Left ventricle myocardium inferior (tissue), 1 donor: ENCODE measurements around the gene TMEM267. TPM values are rescaled to one million over a fixed set of nuclear protein-coding genes. Genes with fewer than 3 reads are reported as not detected.

ENCODE experiments used
- DNase-seq: peaks from one replicate; pipeline ENCODE4 v3.0.0-alpha.2; 2020
- H3K27ac ChIP-seq: fragments of 200-600 bp; replicated peaks from 2 replicates; pipeline ENCODE4 v1.8.0; 2021
- H3K27me3 ChIP-seq: fragments of 200-600 bp; 2 replicates; pipeline ENCODE4 v1.8.0; 2021; ENCODE audit warnings: low read depth
- H3K36me3 ChIP-seq: fragments of 200-600 bp; 2 replicates; pipeline ENCODE4 v1.8.0; 2021
- H3K4me1 ChIP-seq: fragments of 200-600 bp; 2 replicates; pipeline ENCODE4 v1.8.0; 2021
- H3K4me3 ChIP-seq: fragments of 200-600 bp; 2 replicates; pipeline ENCODE4 v1.8.0; 2021; ENCODE audit warnings: mild to moderate bottlenecking, moderate library complexity
- H3K9me3 ChIP-seq: fragments of 200-600 bp; replicated peaks from 2 replicates; pipeline ENCODE4 v1.8.0; 2021
- CTCF ChIP-seq: fragments of 200-600 bp; IDR thresholded peaks from 2 replicates; pipeline ENCODE4 v1.8.0; 2021; ENCODE audit warnings: antibody characterized with exemption, mild to moderate bottlenecking, borderline replicate concordance
- intact Hi-C: fragments of 100-400 bp; cut with micrococcal nuclease; formaldehyde crosslinking; loops from one replicate; pipeline ENCODE4 v1.11.0; 2022
- total RNA-seq: library from RNA; stranded (reverse); fragmentation: NEBNext Ultra II Directional; extraction: Animal tissue kit (Norgen Biotek cat#: 25700); gene quantifications from one replicate; pipeline ENCODE4 v1.2.1, GENCODE V29; 2021
- donor health status: DM: no; HTN: yes; CAD: no; lungs with severe emphysema.

The TMEM267 gene
- total RNA-seq, 1 donor from 2014 or later: 6.8 TPM

- no peaks in the 10 kb centered on the region for H3K27me3 ChIP-seq
- DNase-seq: no peak
- no peaks in the 10 kb centered on the region for H3K4me1 ChIP-seq
- H3K36me3 ChIP-seq: no peaks in the 10 kb centered on the region
- intact Hi-C loops: no loop called here
- H3K9me3 ChIP-seq: no peaks in the 10 kb centered on the region
- H3K27ac ChIP-seq: no peak overlapping the region
- no peak for TF ChIP-seq CTCF
- H3K4me3 ChIP-seq: no peak overlapping the region
Observed at GRCh38 chr5:43418561-43418960, 65.1 kb downstream of the TMEM267 start.

- H3K27ac ChIP-seq: no peak overlapping the region
- no peak for DNase-seq
- H3K27me3 ChIP-seq: no peaks in the 10 kb centered on the region
- H3K36me3 ChIP-seq: no peaks in the 10 kb centered on the region
- H3K9me3 ChIP-seq: no peaks in the 10 kb centered on the region
- H3K4me1 ChIP-seq: no peaks in the 10 kb centered on the region
- intact Hi-C loops: no loop called here
- no peak overlapping the region for H3K4me3 ChIP-seq
- no peak for TF ChIP-seq CTCF
Observed at GRCh38 chr5:43416803-43417394, 66.8 kb downstream of the TMEM267 start.

- TF ChIP-seq CTCF: no peak
- DNase-seq: no peak
- Histone ChIP-seq H3K9me3 (no peaks in the 10 kb centered on the region), H3K4me3 (no peak overlapping the region), H3K36me3 (no peaks in the 10 kb centered on the region), H3K27me3 (no peaks in the 10 kb centered on the region), H3K27ac (no peak overlapping the region), H3K4me1 (no peaks in the 10 kb centered on the region)
- intact Hi-C loops: no loop called here
Observed at GRCh38 chr5:43415935-43416802, 67.5 kb downstream of the TMEM267 start.

GRCh38 chr5:43413966-43414365, 69.7 kb downstream of the TMEM267 start:
- Histone ChIP-seq H3K27ac (no peak overlapping the region), H3K9me3 (no peaks in the 10 kb centered on the region), H3K4me1 (no peaks in the 10 kb centered on the region), H3K4me3 (no peak overlapping the region), H3K27me3 (no peaks in the 10 kb centered on the region), H3K36me3 (no peaks in the 10 kb centered on the region)
- TF ChIP-seq CTCF: no peak
- intact Hi-C loops: no loop called here
- DNase-seq: no peak

GRCh38 chr5:43412644-43413043, 71.0 kb downstream of the TMEM267 start:
- H3K27me3 ChIP-seq: no peaks in the 10 kb centered on the region
- intact Hi-C loops: no loop called here
- no peak for TF ChIP-seq CTCF

More at GRCh38 chr5:43412644-43413043, 71.0 kb downstream of the TMEM267 start:
- no peaks in the 10 kb centered on the region for H3K9me3 ChIP-seq
- no peak for DNase-seq
- H3K4me3 ChIP-seq: no peak overlapping the region
- H3K4me1 ChIP-seq: no peaks in the 10 kb centered on the region
- no peak overlapping the region for H3K27ac ChIP-seq
- H3K36me3 ChIP-seq: no peaks in the 10 kb centered on the region
